Renal cortical epithelial cell (primary cell): ENCODE data around the gene TNFRSF25. TPM values are rescaled to one million over a fixed set of nuclear protein-coding genes. Genes with fewer than 3 reads are reported as not detected.

ENCODE experiments used
- DNase-seq: peaks from one replicate; pipeline ENCODE4 v3.0.0-alpha.2; 2011; ENCODE audit warnings: low read depth
- total RNA-seq: library from RNA; depleted of rRNA; stranded (reverse); fragments of >200 nt; gene quantifications from 2 replicates; pipeline ENCODE4 v1.2.3, GENCODE V29; 2014

Gene TNFRSF25, protein sequence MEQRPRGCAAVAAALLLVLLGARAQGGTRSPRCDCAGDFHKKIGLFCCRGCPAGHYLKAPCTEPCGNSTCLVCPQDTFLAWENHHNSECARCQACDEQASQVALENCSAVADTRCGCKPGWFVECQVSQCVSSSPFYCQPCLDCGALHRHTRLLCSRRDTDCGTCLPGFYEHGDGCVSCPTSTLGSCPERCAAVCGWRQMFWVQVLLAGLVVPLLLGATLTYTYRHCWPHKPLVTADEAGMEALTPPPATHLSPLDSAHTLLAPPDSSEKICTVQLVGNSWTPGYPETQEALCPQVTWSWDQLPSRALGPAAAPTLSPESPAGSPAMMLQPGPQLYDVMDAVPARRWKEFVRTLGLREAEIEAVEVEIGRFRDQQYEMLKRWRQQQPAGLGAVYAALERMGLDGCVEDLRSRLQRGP
- total RNA-seq = 3.3 and 9.7 TPM in 2 replicates

DNA sequence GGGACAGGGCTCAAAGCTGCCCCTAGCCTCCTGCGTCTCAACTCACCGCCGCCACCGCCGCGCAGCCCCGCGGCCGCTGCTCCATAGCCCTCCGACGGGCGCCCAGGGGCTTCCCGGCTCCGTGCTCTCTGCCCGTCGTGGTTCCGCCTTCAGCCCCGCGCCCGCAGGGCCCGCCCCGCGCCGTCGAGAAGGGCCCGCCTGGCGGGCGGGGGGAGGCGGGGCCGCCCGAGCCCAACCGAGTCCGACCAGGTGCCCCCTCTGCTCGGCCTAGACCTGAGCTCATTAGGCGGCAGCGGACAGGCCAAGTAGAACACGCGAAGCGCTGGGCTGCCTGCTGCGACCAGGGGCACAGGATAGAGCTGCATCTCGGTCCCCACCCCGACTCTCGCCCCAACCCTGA, at the start of gene TNFRSF25:
TSS of gene TNFRSF25 (minus strand) at position 151 of the 400 bp plus-strand sequence. CDS start at position 85, 66 bp downstream.
- no peak for DNase-seq

DNA sequence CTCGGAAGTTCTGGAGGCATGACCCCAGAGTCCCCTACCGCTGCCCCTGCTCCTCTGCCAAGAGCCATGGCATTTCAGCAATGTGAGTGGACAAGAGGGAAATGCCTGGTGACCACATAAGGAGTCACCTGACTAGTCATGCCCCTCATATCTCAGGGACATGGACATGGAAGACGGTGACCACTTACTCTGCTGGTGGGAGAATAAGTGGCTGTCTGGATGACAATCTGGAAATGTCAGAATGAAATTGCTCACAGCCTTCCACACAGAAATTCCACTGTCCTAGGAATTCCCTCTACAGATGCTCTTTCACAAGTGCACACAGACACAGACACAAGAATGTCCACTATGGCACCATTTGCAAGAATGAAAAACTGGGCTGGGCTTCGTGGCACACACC, 49.8 kb upstream of the TNFRSF25 start:
- peak; percentile 28 for DNase-seq

DNA sequence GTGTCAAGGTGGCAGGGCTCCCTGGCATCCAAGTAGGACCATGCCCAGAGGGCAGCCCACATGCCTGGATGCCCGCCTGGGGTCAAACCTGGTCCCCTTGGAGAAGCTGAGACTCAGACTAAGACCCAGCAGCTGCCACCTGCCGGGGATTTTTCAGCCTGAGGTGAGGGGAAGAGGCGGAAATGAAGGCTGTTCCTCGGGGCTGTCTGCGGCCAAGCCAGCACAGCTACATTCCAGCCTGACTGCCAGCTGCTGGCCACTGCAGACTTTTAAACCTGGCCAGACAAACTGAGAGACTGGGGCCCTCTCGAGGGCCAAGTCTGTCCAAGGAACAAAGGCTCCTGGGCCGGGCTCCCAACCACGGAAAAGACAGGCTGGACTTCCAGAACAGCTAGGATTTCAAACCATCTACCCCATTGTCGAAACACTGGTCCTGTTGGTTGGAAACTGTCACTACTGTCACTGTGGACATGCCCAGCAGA, 47.4 kb upstream of the TNFRSF25 start:
- no peak for DNase-seq

DNA sequence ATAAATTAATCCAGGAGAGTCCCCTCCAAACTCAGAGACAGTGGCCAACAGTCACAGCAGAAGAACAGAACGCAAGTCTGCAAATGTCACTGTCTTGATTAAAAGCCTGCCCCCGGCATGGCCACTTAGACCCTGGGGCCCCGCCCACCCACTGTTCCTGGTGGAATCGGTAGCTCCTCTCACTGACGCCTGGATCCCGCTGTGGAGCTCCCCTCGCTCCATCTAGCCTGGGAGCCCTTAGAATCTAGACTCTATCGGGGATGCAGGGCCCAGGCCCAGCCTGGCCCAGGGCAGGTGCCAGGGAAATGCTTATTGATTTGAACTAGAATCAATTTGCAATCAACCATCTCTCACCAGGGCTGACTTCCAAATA, 46.9 kb upstream of the TNFRSF25 start:
- DNase-seq = no peak

DNA sequence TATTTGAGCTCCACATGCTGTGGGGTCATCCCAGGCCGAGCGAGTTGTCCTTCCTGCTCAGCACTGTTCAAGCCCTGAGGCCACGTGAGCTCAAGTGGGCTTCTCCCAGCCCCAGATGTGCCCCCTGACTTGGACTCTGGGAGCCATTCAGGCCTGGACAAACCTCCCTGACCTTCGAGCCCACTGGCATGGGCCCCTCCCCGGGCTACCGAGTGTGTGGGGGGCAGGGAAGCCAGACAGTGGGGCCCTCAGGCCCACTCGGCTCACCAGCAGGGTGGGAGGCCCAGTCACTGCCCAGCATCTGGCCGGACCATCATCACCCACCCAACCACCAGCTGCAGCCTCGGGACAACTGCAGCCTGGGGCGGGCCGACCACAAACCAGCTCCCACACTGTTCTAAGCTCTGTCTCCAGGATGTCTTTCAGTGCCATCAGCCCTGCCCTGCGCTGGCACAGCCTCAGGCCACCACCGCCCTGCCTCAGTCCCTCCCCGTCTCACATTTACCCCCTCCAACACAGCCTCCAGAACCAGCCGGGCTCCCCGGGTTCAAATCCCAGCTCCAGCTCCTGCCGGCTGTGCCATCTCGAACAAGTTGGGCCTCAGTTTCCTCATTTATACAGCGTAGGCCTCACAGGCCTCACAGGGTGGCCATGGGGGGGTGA, 46.4 kb upstream of the TNFRSF25 start:
- DNase-seq = no peak

DNA sequence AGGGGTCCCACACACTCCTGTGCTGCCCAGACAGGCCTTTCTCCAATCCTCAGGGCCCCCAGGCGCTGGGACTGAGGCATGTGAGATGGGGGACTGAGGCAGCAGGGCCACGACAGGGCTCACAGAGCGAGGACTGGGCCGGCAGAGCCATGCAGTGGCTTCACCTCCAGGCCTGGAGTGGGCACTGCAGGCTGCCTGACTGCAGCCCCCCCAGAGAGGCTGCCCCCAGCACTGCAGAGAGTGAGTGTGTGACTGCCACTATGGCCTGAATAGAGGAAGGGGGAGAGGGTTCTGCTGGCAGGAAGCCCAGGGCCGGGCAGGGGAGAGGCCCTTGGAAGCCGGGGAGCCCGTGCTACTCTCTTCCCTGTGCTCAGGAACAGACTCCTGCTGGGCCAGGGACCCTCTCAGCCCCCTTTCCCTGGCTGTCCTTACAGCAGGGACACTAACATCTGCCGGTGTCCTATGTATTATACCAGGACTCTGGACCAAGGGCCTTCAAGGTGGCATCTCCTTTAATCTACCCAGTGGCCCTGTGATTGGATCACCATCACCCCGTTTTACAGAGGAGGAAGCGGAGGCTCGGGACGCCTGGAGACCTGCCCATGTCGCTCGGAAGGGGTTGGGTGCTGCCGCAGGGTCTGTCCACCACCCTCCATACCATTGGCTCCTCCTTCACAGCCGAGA, 45.7 kb upstream of the TNFRSF25 start:
- DNase-seq = no peak

DNA sequence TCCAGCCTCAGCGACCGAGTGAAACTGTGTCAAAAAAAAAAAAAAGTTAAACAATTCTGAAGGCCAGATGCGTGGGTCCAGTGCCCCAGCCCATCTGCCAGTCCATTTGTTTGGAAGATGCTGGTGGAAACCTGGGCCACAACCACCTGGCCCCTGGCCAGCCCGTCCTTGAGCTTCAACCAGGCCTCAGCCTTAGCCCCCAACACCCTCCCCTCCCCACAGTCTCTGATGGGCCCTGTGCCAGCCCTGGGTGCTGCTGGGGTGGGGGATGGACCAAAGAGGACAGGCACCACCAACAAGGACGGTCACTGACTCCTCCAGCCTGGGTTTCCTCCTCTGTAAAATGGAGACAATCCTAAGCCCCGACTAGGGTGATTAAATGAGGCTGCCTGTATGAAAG, 45.1 kb upstream of the TNFRSF25 start:
- no peak for DNase-seq

DNA sequence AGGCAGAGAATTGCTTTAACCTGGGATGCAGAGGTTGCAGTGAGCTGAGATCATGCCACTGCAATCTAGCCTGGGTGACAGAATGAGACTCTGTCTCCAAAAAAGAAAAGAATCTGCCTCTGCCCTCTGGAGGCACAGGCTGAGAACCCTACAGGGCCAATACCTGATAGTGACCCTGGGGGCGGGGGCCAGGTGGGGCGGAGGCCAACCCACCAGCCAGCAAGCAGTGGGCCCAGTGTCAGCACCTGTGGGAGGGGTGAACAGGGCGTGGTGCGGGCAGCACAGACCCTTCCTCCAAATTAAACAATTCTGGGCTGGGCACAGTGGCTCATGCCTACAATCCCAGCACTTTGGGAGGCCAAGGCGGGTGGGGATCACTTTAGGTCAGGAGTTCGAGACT, 44.5 kb upstream of the TNFRSF25 start:
- no peak for DNase-seq

DNA sequence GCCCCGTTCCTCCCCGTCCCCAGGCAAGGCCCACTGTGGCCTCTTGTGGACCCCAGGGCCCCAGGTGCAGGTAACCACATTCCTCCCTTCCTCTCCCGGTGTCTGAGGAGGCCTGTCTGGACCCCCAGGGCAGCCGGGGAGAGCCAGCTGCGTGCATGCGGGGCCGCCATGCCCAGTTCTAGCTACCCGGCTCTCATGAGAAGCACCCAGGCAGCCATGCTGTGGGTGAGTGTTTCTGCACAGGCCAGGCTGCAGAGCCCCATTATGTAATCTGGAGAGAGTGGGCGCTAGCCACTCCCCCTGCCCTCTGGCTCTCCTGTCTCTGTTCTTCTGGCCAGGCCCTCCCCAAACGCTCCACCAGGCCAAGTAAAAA, 43.9 kb upstream of the TNFRSF25 start:
- DNase-seq = no peak

DNA sequence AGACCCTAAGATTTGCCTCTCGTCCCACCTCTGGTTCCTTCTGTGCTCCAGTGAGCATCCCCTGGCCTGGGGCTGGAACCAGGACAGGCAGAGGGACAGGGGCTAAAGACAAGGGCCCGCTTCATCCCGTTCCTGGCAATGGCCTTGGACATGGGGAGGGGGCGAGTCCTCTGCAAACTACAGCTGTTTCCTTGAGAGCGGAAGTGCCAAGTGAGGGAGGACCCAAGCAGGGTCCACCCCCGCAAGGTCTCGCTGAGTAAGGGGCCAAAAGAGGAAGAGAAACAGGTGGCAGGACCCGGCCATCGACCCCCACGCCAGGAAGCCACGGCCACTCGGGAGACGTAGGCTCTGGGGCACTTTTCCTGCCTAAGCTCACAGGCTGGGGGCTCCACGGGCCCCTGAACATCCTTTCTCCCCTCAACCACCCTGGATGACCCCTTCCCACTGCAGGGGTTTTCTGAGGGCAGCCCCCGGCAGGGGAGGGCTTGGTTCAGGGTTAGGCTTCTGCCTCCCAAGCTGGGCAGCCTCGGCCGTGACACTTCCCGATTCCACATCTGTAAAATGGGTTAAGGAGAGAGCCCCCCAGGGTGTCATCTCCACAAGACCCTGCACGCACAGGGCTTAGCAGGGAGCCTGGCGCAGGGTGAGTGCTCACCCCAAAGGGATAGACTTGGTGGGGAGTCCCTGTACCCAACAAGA, 43.4 kb upstream of the TNFRSF25 start:
- DNase-seq = no peak

DNA sequence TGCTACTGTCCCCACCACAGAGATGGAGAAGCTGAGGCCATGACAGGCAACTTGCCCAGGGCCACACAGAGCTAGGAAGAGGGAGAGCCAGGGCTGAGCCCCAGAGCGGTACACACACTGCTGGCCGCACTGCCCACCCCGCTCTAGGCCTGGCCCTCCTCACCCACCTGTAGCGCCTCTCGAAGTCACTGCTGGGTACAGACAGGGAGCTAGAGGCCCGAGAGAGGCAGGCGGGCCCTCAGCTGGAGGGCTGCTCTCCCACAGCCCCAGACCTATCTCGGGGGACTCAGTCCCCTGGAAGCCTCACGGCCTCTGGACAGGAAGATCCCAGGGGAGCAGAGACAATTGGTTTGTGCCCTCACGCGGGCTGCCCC, 42.8 kb upstream of the TNFRSF25 start:
- no peak for DNase-seq

DNA sequence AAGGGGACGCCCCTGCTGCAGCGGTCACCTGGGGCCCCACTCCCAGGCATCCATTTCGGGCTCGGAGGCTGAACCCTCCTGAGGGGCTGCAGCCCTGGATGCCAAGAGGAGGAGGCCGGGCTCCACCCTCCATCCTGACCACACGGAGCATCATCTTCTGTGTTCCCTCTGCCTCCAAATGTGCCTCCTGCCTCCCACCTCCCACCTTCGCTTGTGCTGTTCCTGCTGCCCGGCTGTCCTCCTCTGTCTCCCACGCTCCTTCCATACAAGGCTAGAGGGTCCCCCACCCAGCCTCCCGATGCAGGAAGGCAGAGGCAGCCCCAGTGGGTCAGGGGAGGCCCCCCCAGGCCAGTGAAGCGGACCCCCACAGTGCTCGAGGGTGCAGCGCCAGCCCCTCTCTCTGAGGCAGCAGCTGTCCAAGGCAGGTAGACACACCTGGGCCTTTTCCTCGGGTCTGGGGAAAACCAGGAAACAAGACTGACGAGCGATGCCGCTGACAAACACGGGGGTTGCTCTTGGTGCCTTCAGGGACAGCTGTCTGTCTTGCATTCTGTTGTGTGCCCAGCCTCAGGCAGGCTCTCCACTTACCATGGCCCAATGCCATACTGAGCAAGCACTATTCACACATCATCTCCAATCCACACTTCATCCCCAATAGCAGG, 42.3 kb upstream of the TNFRSF25 start:
- no peak for DNase-seq

DNA sequence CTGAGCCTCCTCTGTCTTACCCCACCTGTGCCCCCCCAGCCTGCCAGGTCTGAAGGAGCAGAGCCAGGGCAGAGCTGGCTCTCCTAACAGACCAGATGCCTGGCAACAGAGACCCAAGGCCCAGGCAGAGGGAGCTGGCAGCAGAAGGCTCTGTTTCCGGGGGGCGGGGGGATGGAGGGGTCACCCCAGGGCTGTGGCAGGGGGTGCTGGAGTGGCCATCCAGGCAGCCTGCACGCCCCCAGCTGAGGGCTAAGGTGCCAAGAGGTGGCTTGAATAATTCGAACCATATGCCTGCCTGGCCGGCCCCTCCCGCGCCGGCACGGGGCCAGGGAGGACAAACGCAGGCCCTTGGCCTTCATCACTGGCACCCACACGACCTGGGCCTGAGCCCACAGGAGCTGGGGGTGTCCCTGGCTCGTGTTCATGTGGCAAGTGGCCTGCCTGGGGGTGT, 41.5 kb upstream of the TNFRSF25 start:
- DNase-seq = no peak

DNA sequence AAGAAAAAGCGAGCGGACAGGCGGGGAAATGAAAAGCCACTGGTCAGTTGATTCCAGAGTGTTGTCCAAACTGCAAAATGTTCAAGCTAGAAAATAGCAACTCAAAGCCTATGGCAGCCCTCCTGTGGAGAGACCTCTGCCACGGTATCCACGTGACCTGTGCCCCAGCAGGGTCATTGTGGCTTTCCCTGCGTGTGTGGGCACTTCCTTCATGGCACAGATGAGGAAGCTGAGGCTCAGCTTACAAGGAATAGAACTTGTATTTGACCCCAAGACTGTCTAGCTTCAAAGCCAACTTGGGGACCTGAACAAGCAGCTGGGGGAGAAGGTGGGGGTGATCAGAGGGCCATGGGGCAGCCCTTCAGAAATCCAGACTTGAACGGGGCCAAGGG, 41.1 kb upstream of the TNFRSF25 start:
- no peak for DNase-seq

DNA sequence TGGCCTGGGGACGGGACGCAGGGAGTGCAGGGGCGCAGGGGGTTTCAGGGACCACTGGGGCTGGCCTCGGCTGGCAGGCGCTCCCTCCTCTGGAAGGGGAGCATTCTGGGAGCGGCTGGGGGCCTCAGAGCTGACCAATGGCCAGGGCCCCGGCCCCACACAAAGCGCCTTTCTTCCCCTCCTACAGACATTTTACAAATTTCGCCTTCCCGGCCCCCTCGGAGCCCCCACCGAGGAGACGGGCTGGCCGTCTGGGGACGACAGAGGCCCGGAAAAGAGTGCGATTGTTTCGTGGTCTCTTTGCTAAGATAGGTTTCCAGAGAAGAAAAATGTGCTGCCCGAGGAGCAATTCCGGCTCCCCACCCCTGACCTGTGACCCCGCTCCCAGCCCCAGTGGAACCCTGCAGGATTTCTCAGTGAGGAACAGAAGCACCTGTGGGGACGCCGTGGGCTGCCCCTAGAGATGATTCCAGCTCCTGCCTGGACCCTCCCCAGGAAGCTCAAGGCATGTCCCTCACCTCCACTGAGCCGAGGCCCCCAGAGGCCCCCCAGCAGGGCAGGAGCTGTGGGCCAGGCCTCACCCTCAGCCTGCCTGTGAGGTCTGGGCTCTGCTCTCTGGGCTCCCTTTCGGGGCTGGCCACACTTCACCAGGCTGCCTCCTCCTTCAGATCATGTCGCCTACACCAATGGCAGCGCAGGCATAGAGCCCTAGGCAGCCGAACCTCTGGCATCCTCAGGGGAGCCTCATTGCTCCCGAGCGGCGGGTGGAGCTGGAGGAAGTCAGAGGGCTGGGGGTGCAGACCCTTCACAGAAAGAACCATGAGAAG, 40.5 kb upstream of the TNFRSF25 start:
- no peak for DNase-seq

DNA sequence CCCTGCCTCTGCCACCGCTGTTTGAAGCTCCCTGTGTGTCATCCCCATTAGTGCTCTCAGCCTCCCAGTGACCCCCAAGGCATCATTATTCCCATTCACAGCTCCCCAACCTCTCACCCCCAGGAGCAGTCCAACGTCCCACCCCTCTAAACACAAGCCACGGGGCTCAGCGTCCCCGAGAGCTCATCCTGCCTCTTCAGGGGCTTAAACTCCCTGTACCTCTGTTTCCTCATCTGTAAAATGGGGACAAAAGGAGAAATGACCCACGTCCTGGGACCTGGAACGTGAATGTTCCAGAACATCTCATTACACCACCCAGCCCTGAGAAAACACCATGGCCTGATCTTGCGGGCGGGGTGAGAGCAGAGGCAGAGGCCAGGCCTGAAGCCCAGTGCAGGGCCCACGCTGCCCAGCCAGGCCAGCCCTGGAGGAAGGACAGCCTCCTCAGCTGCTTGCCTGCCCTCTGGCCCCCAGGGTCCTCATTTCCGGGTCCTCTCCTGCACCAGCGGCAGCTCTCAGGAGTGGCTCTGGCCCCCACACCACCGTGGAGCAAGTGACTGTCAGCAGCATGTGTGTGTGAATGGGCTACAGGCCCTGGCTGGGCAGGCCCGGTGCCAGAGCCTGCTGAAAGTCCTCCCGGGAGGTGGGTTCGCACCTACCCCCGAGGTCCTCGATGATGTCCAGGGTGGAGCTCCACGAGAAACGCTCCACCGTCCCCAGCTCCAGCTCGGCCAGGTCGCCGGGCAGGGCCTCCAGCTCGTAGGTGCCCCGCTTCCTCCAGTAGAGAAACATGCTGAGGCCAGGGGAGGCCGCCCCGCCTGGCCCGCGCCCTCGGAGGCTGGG, 39.6 kb upstream of the TNFRSF25 start:
- no peak for DNase-seq

DNA sequence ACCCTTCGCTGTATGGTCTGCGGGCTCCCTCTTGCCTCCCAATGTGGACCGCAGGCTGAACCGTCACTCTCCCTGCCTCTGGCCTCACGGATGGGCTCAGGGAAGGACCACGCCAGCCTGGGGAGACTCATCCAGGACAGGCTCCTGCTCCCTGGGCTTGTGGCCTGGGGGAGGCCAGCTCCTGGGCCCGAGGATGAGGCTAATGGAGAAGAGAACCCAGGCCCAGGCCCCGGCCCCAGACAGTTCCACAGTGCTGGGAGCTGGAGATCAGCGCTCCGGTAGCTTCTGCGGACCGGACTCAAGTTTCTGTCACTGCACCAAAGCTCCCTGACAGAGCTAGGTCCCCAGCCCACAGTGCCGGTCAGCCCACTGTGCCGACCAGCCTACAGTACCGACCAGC, 38.9 kb upstream of the TNFRSF25 start:
- DNase-seq = no peak

DNA sequence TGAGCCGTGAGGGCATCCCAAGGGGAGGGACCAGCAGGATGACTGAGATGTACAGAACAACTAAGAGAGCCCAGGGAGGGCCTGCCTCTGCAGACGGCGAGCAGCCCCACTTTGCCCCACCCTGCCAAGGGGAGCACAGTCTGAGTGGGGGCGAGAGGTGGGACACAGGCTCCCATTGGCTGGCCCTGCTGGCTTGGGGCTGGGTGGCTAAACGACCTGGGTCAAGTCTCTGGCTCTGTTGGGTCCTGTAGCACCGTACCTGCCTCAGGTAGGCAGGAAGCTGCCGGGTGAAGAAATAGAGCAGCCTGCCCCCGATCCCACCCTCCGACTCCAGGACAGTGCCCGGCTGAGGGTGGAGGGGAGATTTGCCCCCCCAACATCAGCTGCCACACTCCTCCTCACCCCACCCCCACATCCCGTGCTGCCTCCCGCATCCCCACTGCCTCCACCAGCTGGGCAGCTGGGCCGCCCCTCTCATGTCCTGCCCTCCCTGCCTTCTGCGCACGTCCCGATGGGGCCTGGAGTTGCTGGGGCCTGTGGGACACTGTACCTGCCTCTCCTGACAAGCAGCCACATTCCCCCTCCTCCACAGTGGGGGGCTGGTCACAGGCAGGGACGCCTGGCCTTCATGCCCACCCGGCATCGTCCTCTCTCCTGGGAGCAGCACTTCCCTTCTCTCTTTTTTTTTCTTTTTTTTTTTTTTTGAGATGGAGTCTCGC, 38.1 kb upstream of the TNFRSF25 start:
- no peak for DNase-seq
